KMS-11 (cell line): Measurements from ENCODE around the gene USP3.

ENCODE experiments used
- H2AFZ ChIP-seq: fragments of 200-600 bp; sonication (generic); 2 replicates; pipeline ENCODE4 v1.6.1; 2016; ENCODE audit warnings: antibody characterized with exemption, mixed run types, low read depth
- H3K27ac ChIP-seq: fragments of 200-600 bp; sonication (generic); 2 replicates; pipeline ENCODE4 v1.6.1; 2016; ENCODE audit warnings: mild to moderate bottlenecking, mixed run types
- H3K27me3 ChIP-seq: fragments of 200-600 bp; sonication (generic); 2 replicates; pipeline ENCODE4 v1.6.1; 2017; ENCODE audit warnings: mild to moderate bottlenecking, low read depth, mixed run types, moderate library complexity; ENCODE audit not compliant: insufficient read depth
- H3K36me3 ChIP-seq: fragments of 200-600 bp; sonication (generic); 2 replicates; pipeline ENCODE4 v1.6.1; 2017; ENCODE audit warnings: mild to moderate bottlenecking, mixed run types; ENCODE audit not compliant: insufficient read depth
- H3K4me1 ChIP-seq: fragments of 200-600 bp; sonication (generic); 2 replicates; pipeline ENCODE4 v1.6.1; 2016; ENCODE audit warnings: mild to moderate bottlenecking, low read depth, mixed run types; ENCODE audit not compliant: poor library complexity, severe bottlenecking
- H3K4me2 ChIP-seq: fragments of 200-600 bp; sonication (generic); 2 replicates; pipeline ENCODE4 v1.7.0; 2016; ENCODE audit warnings: mild to moderate bottlenecking, mixed run types
- H3K4me3 ChIP-seq: fragments of 200-600 bp; sonication (generic); IDR thresholded peaks from 2 replicates; pipeline ENCODE4 v1.6.1; 2017; ENCODE audit warnings: low read depth, low read length, mixed read lengths; ENCODE audit not compliant: insufficient read depth
- H3K79me2 ChIP-seq: fragments of 200-600 bp; sonication (generic); 2 replicates; pipeline ENCODE4 v1.6.1; 2016; ENCODE audit warnings: low read depth, mixed run types; ENCODE audit not compliant: insufficient read depth
- H3K9ac ChIP-seq: fragments of 200-600 bp; sonication (generic); 2 replicates; pipeline ENCODE4 v1.6.1; 2016; ENCODE audit warnings: mild to moderate bottlenecking, mixed run types
- H4K20me1 ChIP-seq: fragments of 200-600 bp; sonication (generic); 2 replicates; pipeline ENCODE4 v1.6.1; 2016; ENCODE audit warnings: mild to moderate bottlenecking, mixed run types; ENCODE audit not compliant: insufficient read depth
- TF ChIP-seq, protein P1 (sequence below): fragments of 200-600 bp; sonication (generic); conservative IDR thresholded peaks from 2 replicates; pipeline ENCODE4 v1.6.1; 2017; ENCODE audit warnings: low read depth, mild to moderate bottlenecking, antibody characterized with exemption, low read length, moderate library complexity, mixed read lengths

USP3 gene

GRCh38 chr15:63524316-63525015, 20.1 kb downstream of the USP3 start:
- no peak overlapping the region for H3K9ac ChIP-seq
- no peaks in the 10 kb centered on the region for H4K20me1 ChIP-seq
- TF ChIP-seq, protein P1, sequence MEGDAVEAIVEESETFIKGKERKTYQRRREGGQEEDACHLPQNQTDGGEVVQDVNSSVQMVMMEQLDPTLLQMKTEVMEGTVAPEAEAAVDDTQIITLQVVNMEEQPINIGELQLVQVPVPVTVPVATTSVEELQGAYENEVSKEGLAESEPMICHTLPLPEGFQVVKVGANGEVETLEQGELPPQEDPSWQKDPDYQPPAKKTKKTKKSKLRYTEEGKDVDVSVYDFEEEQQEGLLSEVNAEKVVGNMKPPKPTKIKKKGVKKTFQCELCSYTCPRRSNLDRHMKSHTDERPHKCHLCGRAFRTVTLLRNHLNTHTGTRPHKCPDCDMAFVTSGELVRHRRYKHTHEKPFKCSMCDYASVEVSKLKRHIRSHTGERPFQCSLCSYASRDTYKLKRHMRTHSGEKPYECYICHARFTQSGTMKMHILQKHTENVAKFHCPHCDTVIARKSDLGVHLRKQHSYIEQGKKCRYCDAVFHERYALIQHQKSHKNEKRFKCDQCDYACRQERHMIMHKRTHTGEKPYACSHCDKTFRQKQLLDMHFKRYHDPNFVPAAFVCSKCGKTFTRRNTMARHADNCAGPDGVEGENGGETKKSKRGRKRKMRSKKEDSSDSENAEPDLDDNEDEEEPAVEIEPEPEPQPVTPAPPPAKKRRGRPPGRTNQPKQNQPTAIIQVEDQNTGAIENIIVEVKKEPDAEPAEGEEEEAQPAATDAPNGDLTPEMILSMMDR: no peak
- H3K4me1 ChIP-seq: no peaks in the 10 kb centered on the region
- H3K4me2 ChIP-seq: no peak overlapping the region
- no peak overlapping the region for H2AFZ ChIP-seq
- no peak overlapping the region for H3K4me3 ChIP-seq
- no peaks in the 10 kb centered on the region for H3K27me3 ChIP-seq
- no peaks in the 10 kb centered on the region for H3K36me3 ChIP-seq
- no peak overlapping the region for H3K27ac ChIP-seq
- peaks cover 91% of the 10 kb centered on the region; the same call in 1 of the 2 replicates for H3K79me2 ChIP-seq

DNA sequence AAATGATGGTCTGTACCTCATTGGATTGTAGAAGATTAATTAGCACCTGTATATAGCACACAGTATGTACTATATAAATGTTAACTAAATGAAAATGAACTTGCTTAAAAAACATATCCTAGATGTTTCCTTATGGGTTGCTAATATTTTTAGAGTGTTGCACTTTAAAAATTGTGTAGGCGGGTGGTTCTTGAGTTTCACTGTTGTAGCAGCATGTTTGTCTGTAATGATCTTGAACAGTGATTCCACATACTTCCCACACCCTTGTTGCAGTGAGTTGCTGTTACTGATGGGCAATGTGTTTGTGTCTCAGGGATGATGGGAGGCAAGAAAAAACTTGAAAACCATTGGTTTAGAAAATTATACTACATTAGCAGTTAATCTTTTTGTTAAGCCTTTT, 22.0 kb downstream of the USP3 start:
- H3K27ac ChIP-seq: no peak overlapping the region
- H3K27me3 ChIP-seq: no peaks in the 10 kb centered on the region
- H3K4me3 ChIP-seq: no peak overlapping the region
- H4K20me1 ChIP-seq: no peaks in the 10 kb centered on the region
- H3K79me2 ChIP-seq: peaks cover 92% of the 10 kb centered on the region; the same call in 1 of the 2 replicates
- TF ChIP-seq, protein P1: no peak
- H3K4me1 ChIP-seq: no peaks in the 10 kb centered on the region
- no peaks in the 10 kb centered on the region for H3K36me3 ChIP-seq
- H3K9ac ChIP-seq: no peak overlapping the region
- no peak overlapping the region for H2AFZ ChIP-seq
- H3K4me2 ChIP-seq: no peak overlapping the region

GRCh38 chr15:63528138-63528659, 23.8 kb downstream of the USP3 start:
- no peak overlapping the region for H3K9ac ChIP-seq
- TF ChIP-seq, protein P1: no peak
- H2AFZ ChIP-seq: no peak overlapping the region
- no peaks in the 10 kb centered on the region for H3K36me3 ChIP-seq
- H3K79me2 ChIP-seq: peaks cover 79% of the 10 kb centered on the region; the same call in 1 of the 2 replicates
- H3K4me2 ChIP-seq: no peak overlapping the region
- no peak overlapping the region for H3K4me3 ChIP-seq
- H3K4me1 ChIP-seq: peaks cover under 1% of the 10 kb centered on the region
- no peak overlapping the region for H3K27ac ChIP-seq
- H3K27me3 ChIP-seq: no peaks in the 10 kb centered on the region
- H4K20me1 ChIP-seq: no peaks in the 10 kb centered on the region

- TF ChIP-seq, protein P1: no peak
- Histone ChIP-seq H3K4me3 (no peak overlapping the region), H3K36me3 (no peaks in the 10 kb centered on the region), H2AFZ (no peak overlapping the region), H3K4me1 (peaks cover 21% of the 10 kb centered on the region), H3K79me2 (peaks cover 63% of the 10 kb centered on the region; the same call in 1 of the 2 replicates), H3K27me3 (no peaks in the 10 kb centered on the region), H3K9ac (no peak overlapping the region), H3K4me2 (no peak overlapping the region), H4K20me1 (no peaks in the 10 kb centered on the region), H3K27ac (no peak overlapping the region)
These were observed 25.8 kb downstream of the USP3 start for GRCh38 chr15:63530235-63530634.
